Calu3 (cell line): Measurements from ENCODE around the gene RPIA. TPM values are rescaled to one million over a fixed set of nuclear protein-coding genes. Genes with fewer than 3 reads are reported as not detected.

ENCODE experiments used
- BruUV-seq: library from RNA; stranded (reverse); fragments of 400-500 nt; replicated peaks from 2 replicates; lab custom pipeline; 2021; lab: Mats Ljungman, UMichigan
- CTCF ChIA-PET: fragments of 300-600 bp; sonication (Branson Sonifier 250); formaldehyde crosslinking; loops from one replicate; lab custom pipeline; 2022; ENCODE audit warnings: antibody characterized with exemption; lab: Charles Lee
- DNase-seq: peaks from one replicate; pipeline ENCODE4 v3.0.0; 2022
- H3K27ac Mint-ChIP-seq: one replicate; pipeline ENCODE4 v1.8.0; 2022; ENCODE audit warnings: mixed read lengths; ENCODE audit not compliant: unreplicated experiment
- H3K27me3 Mint-ChIP-seq: one replicate; pipeline ENCODE4 v1.8.0; 2022; ENCODE audit warnings: mixed read lengths; ENCODE audit not compliant: unreplicated experiment
- H3K36me3 Mint-ChIP-seq: one replicate; pipeline ENCODE4 v1.8.0; 2022; ENCODE audit warnings: mild to moderate bottlenecking, moderate library complexity, mixed read lengths; ENCODE audit not compliant: insufficient read depth, unreplicated experiment
- H3K4me1 Mint-ChIP-seq: one replicate; pipeline ENCODE4 v1.8.0; 2022; ENCODE audit warnings: mild to moderate bottlenecking, low read depth, mixed read lengths; ENCODE audit not compliant: unreplicated experiment
- H3K4me3 Mint-ChIP-seq: one replicate; pipeline ENCODE4 v1.8.0; 2022; ENCODE audit warnings: mild to moderate bottlenecking, low read depth, moderate library complexity, mixed read lengths; ENCODE audit not compliant: unreplicated experiment
- H3K9me3 Mint-ChIP-seq: one replicate; pipeline ENCODE4 v1.8.0; 2022; ENCODE audit warnings: low read depth, mixed read lengths; ENCODE audit not compliant: unreplicated experiment
- CTCF ChIP-seq: fragments of 200-600 bp; IDR thresholded peaks from one replicate; pipeline ENCODE4 v1.8.0; 2022; ENCODE audit warnings: antibody characterized with exemption; ENCODE audit not compliant: unreplicated experiment
- intact Hi-C: fragments of 100-400 bp; cut with micrococcal nuclease; formaldehyde crosslinking; loops from one replicate; pipeline ENCODE4 v1.10.0; 2022; ENCODE audit not compliant: unreplicated experiment
- total RNA-seq: library from RNA; stranded (reverse); gene quantifications from 2 replicates; pipeline ENCODE4 v1.2.3, GENCODE V29; 2022

RPIA gene
- total RNA-seq, 1 experiment from 2014 or later: 23.8 TPM

DNA sequence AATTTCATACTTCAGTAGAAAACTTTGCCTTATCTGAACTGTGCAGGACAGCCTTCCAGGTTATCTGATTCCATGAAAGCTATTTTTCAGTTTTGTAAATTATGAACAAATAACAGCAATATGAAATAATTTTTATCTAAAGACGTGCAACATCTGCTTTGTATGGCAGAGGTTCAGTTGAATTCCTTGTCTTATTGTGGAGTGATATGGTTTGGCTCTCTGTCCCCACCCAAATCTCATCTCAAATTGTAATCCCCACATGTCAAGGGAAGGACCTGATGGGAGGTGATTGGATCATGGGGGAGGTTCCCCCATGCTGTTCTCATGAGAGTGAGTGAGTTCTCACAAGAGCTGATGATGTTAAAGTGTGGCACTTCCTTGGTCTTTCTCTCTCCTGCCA is 18.1 kb upstream of the RPIA start:
- TF ChIP-seq CTCF: no peak
- no peak for DNase-seq
- no peaks in the 10 kb centered on the region for H3K9me3 Mint-ChIP-seq
- intact Hi-C loops: no loop called here
- no peaks in the 10 kb centered on the region for H3K4me1 Mint-ChIP-seq
- no TSS peak for BruUV-seq
- CTCF ChIA-PET: no interaction called here
- H3K27me3 Mint-ChIP-seq: peaks cover 22% of the 10 kb centered on the region
- no peak overlapping the region for H3K4me3 Mint-ChIP-seq
- no peak overlapping the region for H3K27ac Mint-ChIP-seq
- H3K36me3 Mint-ChIP-seq: no peaks in the 10 kb centered on the region

- DNase-seq: no peak
- BruUV-seq: no TSS peak
- TF ChIP-seq CTCF: no peak
- Mint-ChIP-seq H3K4me3 (no peak overlapping the region), H3K36me3 (no peaks in the 10 kb centered on the region), H3K4me1 (no peaks in the 10 kb centered on the region), H3K27me3 (peaks cover 13% of the 10 kb centered on the region), H3K27ac (no peak overlapping the region), H3K9me3 (peaks cover 12% of the 10 kb centered on the region)
- CTCF ChIA-PET: no interaction called here
- intact Hi-C loops: no loop called here
These were observed 11.1 kb upstream of the RPIA start for GRCh38 chr2:88680266-88680902.

- H3K9me3 Mint-ChIP-seq: peaks cover 12% of the 10 kb centered on the region
- BruUV-seq: no TSS peak
- no peak overlapping the region for H3K4me3 Mint-ChIP-seq
- CTCF ChIA-PET: interaction anchor here (0.6 kb wide), 1 partner anchor 55 kb away, joined by 6 read pairs; no protein-coding TSS in a partner anchor
- TF ChIP-seq CTCF: no peak
- intact Hi-C loops: no loop called here
- peaks cover 13% of the 10 kb centered on the region for H3K27me3 Mint-ChIP-seq
- H3K27ac Mint-ChIP-seq: no peak overlapping the region
- H3K36me3 Mint-ChIP-seq: no peaks in the 10 kb centered on the region
- DNase-seq: no peak
- H3K4me1 Mint-ChIP-seq: no peaks in the 10 kb centered on the region
These were observed 10.6 kb upstream of the RPIA start for GRCh38 chr2:88680916-88681315.

GRCh38 chr2:88683160-88684021 is 8.1 kb upstream of the RPIA start:
- peaks cover 13% of the 10 kb centered on the region for H3K27me3 Mint-ChIP-seq
- no peaks in the 10 kb centered on the region for H3K36me3 Mint-ChIP-seq
- CTCF ChIA-PET: no interaction called here
- no peak for DNase-seq
- no peak overlapping the region for H3K27ac Mint-ChIP-seq
- intact Hi-C loops: no loop called here
- H3K9me3 Mint-ChIP-seq: peaks cover 15% of the 10 kb centered on the region
- no TSS peak for BruUV-seq
- H3K4me3 Mint-ChIP-seq: no peak overlapping the region
- H3K4me1 Mint-ChIP-seq: peaks cover 9% of the 10 kb centered on the region
- TF ChIP-seq CTCF: no peak
